ENCODE measurements around the gene PCDHGB6. TPM values are rescaled to one million over a fixed set of nuclear protein-coding genes. Genes with fewer than 3 reads are reported as not detected.
"Not testable (repeated sequence)": the region's sequence is repeated elsewhere in the genome, so short reads cannot be mapped to it uniquely, and the experiment has no call there.

Gene PCDHGB6
- total RNA-seq, 1 donor from 2014 or later: 1.2 TPM

- TF ChIP-seq CTCF (IDR thresholded peaks at IDR 0.05): no peak
- Mint-ChIP-seq H3K36me3 (ENCODE audit: low read depth) (peaks cover 2% of the 10 kb centered on the region), H3K27me3 (peaks cover 46% of the 10 kb centered on the region), H3K27ac (no peak overlapping the region), H3K9me3 (peaks cover 14% of the 10 kb centered on the region), H3K4me3 (no peak overlapping the region), H3K4me1 (peaks cover 18% of the 10 kb centered on the region)
- intact Hi-C loops (cut with micrococcal nuclease): loop anchor here (5.0 to 10.0 kb wide), 3 partner anchors 39 to 463 kb away; partner anchors contain the start of genes PCDH1, PCDHGA6, PCDHGB3 and TAF7
- ATAC-seq (ENCODE audit: low read depth): no peak
- CTCF ChIA-PET: interaction anchor here (3.4 kb wide), 1 partner anchor 152 kb away, joined by 38 read pairs; no protein-coding TSS in a partner anchor
- DNase-seq: no peak
- POLR2A ChIA-PET: no interaction called here
These were observed 3.8 kb downstream of the PCDHGB6 start for GRCh38 chr5:141411575-141411974.

GRCh38 chr5:141412854-141413539 lies 5.2 kb downstream of the PCDHGB6 start, which contains the start of gene PCDHGA10:
PCDHGA10 (plus strand) TSS chr5:141412987; CDS start chr5:141413176, 189 bp downstream.
- ATAC-seq (ENCODE audit: low read depth): peak; percentile 66

GRCh38 chr5:141413540-141414069 lies 5.8 kb downstream of the PCDHGB6 start:
- ChIA-PET POLR2A (no interaction called here), CTCF (interaction anchor here (1.0 to 3.6 kb wide), 11 partner anchors 17 to 157 kb away, joined by 3 to 38 read pairs (median 7); partner anchors contain the start of genes PCDHGA12, PCDHGC3 and TAF7)
- H3K4me3 Mint-ChIP-seq: peak overlapping the region; percentile 86
- no peak for ATAC-seq (ENCODE audit: low read depth)
- H3K36me3 Mint-ChIP-seq (ENCODE audit: low read depth): peaks cover 4% of the 10 kb centered on the region
- peaks cover 18% of the 10 kb centered on the region for H3K9me3 Mint-ChIP-seq
- no peak for TF ChIP-seq CTCF (IDR thresholded peaks at IDR 0.05)
- intact Hi-C loops (cut with micrococcal nuclease): loop anchor here (1.0 to 10.0 kb wide), 4 partner anchors 41 to 461 kb away; partner anchors contain the start of genes PCDH1, PCDHGA6, PCDHGB3 and TAF7
- no peak overlapping the region for H3K27ac Mint-ChIP-seq
- no peak for DNase-seq
- peaks cover 55% of the 10 kb centered on the region for H3K27me3 Mint-ChIP-seq
- H3K4me1 Mint-ChIP-seq: peaks cover 21% of the 10 kb centered on the region

More at GRCh38 chr5:141412854-141413539, 5.2 kb downstream of the PCDHGB6 start, which contains the start of gene PCDHGA10:
- TF ChIP-seq CTCF (IDR thresholded peaks at IDR 0.05): no peak
- Mint-ChIP-seq H3K36me3 (ENCODE audit: low read depth) (peaks cover 2% of the 10 kb centered on the region), H3K9me3 (peaks cover 12% of the 10 kb centered on the region), H3K27me3 (peaks cover 52% of the 10 kb centered on the region), H3K27ac (peak within 1 kb of the TSS; percentile 41), H3K4me1 (peaks cover 21% of the 10 kb centered on the region), H3K4me3 (peak within 1 kb of the TSS; percentile 86)
- DNase-seq: no peak
- intact Hi-C loops (cut with micrococcal nuclease): loop anchor here (1.0 to 10.0 kb wide), 5 partner anchors 41 to 462 kb away; partner anchors contain the start of genes PCDH1, PCDHGA6, PCDHGB3 and TAF7
- CTCF ChIA-PET: interaction anchor here (0.5 to 3.6 kb wide), 15 partner anchors 8 to 238 kb away, joined by 3 to 38 read pairs (median 4); partner anchors contain the start of genes FCHSD1, PCDHGA11, PCDHGA12 and PCDHGC3
- POLR2A ChIA-PET: interaction anchor here (1.0 kb wide), 1 partner anchor 145 kb away, joined by 5 read pairs; no protein-coding TSS in a partner anchor

- peaks cover 21% of the 10 kb centered on the region for H3K4me1 Mint-ChIP-seq
- CTCF ChIA-PET: interaction anchor here (3.0 to 3.6 kb wide), 3 partner anchors 110 to 149 kb away, joined by 15 to 38 read pairs (median 22); no protein-coding TSS in a partner anchor
- DNase-seq; H3K27ac Mint-ChIP-seq; POLR2A ChIA-PET; H3K36me3 Mint-ChIP-seq (ENCODE audit: low read depth); H3K4me3 Mint-ChIP-seq; ATAC-seq (ENCODE audit: low read depth): not testable (repeated sequence)
- H3K27me3 Mint-ChIP-seq: peaks cover 52% of the 10 kb centered on the region
- intact Hi-C loops (cut with micrococcal nuclease): loop anchor here (5.0 to 10.0 kb wide), 3 partner anchors 42 to 460 kb away; partner anchors contain the start of genes PCDH1, PCDHGA6, PCDHGB3 and TAF7
- peaks cover 14% of the 10 kb centered on the region for H3K9me3 Mint-ChIP-seq
These were observed 6.9 kb downstream of the PCDHGB6 start for GRCh38 chr5:141414548-141415274.

GRCh38 chr5:141415275-141415618 lies 7.4 kb downstream of the PCDHGB6 start:
- Mint-ChIP-seq H3K27me3 (peaks cover 53% of the 10 kb centered on the region), H3K4me3 (peak overlapping the region; percentile 32), H3K9me3 (peaks cover 15% of the 10 kb centered on the region), H3K4me1 (peaks cover 21% of the 10 kb centered on the region)
- not testable (repeated sequence) for DNase-seq; ATAC-seq (ENCODE audit: low read depth); H3K36me3 Mint-ChIP-seq (ENCODE audit: low read depth); H3K27ac Mint-ChIP-seq
- CTCF ChIA-PET: interaction anchor here (0.9 to 3.6 kb wide), 2 partner anchors 143 to 152 kb away, joined by 3 to 22 read pairs; no protein-coding TSS in a partner anchor
- POLR2A ChIA-PET: interaction anchor here (0.7 kb wide), 1 partner anchor 854 kb away, joined by 3 read pairs; no protein-coding TSS in a partner anchor
- intact Hi-C loops (cut with micrococcal nuclease): loop anchor here (10.0 kb wide), 1 partner anchor 460 kb away; the partner anchor contains the start of gene PCDH1

GRCh38 chr5:141417494-141418172 lies 9.8 kb downstream of the PCDHGB6 start, which contains the start of gene PCDHGB7:
PCDHGB7 (plus strand) TSS chr5:141417677; CDS start chr5:141417860, 183 bp downstream.
- H3K9me3 Mint-ChIP-seq: peaks cover 19% of the 10 kb centered on the region
- ChIA-PET CTCF (interaction anchor here (1.3 to 3.0 kb wide), 3 partner anchors 10 to 147 kb away, joined by 3 to 16 read pairs (median 12); no protein-coding TSS in a partner anchor), POLR2A (interaction anchor here (1.0 kb wide), 1 partner anchor 150 kb away, joined by 3 read pairs; no protein-coding TSS in a partner anchor)
- peaks cover 28% of the 10 kb centered on the region for H3K4me1 Mint-ChIP-seq
- H3K36me3 Mint-ChIP-seq (ENCODE audit: low read depth); DNase-seq; H3K27ac Mint-ChIP-seq: not testable (repeated sequence)
- peak; percentile 73 for ATAC-seq (ENCODE audit: low read depth)
- peak within 1 kb of the TSS; percentile 64 for H3K4me3 Mint-ChIP-seq
- intact Hi-C loops (cut with micrococcal nuclease): loop anchor here (1.0 to 10.0 kb wide), 2 partner anchors 107 to 457 kb away; partner anchors contain the start of gene PCDH1
- H3K27me3 Mint-ChIP-seq: peaks cover 57% of the 10 kb centered on the region

All from activated B cell treated with CpG ODN at 0.5 μM for 24 hours (primary cell).